ENCODE results near the gene GALNT16. TPM values are rescaled to one million over a fixed set of nuclear protein-coding genes. Genes with fewer than 3 reads are reported as not detected.
"Not testable (repeated sequence)": the region's sequence is repeated elsewhere in the genome, so short reads cannot be mapped to it uniquely, and the experiment has no call there.

The GALNT16 gene
- total and polyA plus RNA-seq, 7 donors, result 2.4 to 20.5 (median 5.3) TPM; not detected in 1

DNA sequence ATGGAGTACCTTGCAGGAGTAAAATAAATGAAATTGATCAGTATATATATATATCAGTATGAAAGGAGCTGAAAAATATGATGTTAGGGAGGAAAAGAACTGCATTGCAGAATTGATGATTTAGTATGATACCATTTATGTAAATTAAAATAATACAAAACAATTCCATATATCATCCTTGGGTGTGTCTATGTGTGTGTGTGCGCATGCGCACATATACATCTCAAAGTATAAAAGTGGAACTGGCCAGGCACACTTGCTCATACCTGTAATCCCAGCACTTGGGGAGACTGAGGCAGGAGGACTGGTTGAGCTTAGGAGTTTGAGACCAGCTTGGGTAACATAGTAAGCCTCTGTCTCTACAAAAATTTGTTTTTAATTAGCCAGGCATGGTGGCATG lies 15.4 kb downstream of the GALNT16 start:
- intact Hi-C loops (cut with DNase I), result no loop called here
- Histone ChIP-seq H3K4me1 (peaks cover 0 to 11% (median 4%) of the 10 kb centered on the region in 4 donors), H3K9me3 (no peaks in the 10 kb centered on the region), H3K36me3 (no peaks in the 10 kb centered on the region), H3K27me3 (no peaks in the 10 kb centered on the region), H3K4me3 (no peak overlapping the region), H3K27ac (no peak overlapping the region)
- WGBS, 2 donors, result 97 to 98% methylated on average over 2 of the region's 2 CpGs
- no peak for DNase-seq
- TF ChIP-seq POLR2A (IDR thresholded peaks at IDR 0.05), result no peak
- no peak for TF ChIP-seq EP300 (IDR thresholded peaks at IDR 0.05)
- TF ChIP-seq, protein P1, sequence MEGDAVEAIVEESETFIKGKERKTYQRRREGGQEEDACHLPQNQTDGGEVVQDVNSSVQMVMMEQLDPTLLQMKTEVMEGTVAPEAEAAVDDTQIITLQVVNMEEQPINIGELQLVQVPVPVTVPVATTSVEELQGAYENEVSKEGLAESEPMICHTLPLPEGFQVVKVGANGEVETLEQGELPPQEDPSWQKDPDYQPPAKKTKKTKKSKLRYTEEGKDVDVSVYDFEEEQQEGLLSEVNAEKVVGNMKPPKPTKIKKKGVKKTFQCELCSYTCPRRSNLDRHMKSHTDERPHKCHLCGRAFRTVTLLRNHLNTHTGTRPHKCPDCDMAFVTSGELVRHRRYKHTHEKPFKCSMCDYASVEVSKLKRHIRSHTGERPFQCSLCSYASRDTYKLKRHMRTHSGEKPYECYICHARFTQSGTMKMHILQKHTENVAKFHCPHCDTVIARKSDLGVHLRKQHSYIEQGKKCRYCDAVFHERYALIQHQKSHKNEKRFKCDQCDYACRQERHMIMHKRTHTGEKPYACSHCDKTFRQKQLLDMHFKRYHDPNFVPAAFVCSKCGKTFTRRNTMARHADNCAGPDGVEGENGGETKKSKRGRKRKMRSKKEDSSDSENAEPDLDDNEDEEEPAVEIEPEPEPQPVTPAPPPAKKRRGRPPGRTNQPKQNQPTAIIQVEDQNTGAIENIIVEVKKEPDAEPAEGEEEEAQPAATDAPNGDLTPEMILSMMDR (IDR thresholded peaks at IDR 0.05), result no peak
- no peak for TF ChIP-seq POLR2AphosphoS5 (IDR thresholded peaks at IDR 0.05)

DNA sequence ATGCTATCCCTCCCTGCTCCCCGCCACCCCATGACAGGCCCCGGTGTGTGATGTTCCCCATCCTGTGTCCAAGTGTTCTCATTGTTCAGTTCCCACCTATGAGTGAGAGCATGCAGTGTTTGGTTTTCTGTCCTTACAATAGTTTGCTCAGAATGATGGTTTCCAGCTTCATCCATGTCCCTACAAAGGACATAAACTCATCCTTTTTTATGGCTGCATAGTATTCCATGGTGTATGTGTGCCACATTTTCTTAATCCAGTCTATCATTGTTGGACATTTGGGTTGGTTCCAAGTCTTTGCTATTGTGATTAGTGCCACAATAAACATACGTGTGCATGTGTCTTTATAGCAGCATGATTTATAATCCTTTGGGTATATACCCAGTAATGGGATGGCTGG lies 17.4 kb downstream of the GALNT16 start:
- H3K4me1 ChIP-seq, result peaks cover 0 to 11% (median 4%) of the 10 kb centered on the region in 4 donors
- intact Hi-C loops (cut with DNase I); H3K27ac ChIP-seq; H3K9me3 ChIP-seq; H3K4me3 ChIP-seq; H3K36me3 ChIP-seq; H3K27me3 ChIP-seq; DNase-seq: not testable (repeated sequence)
- 75 to 90% methylated on average over 3 of the region's 3 CpGs for WGBS, 2 donors

DNA sequence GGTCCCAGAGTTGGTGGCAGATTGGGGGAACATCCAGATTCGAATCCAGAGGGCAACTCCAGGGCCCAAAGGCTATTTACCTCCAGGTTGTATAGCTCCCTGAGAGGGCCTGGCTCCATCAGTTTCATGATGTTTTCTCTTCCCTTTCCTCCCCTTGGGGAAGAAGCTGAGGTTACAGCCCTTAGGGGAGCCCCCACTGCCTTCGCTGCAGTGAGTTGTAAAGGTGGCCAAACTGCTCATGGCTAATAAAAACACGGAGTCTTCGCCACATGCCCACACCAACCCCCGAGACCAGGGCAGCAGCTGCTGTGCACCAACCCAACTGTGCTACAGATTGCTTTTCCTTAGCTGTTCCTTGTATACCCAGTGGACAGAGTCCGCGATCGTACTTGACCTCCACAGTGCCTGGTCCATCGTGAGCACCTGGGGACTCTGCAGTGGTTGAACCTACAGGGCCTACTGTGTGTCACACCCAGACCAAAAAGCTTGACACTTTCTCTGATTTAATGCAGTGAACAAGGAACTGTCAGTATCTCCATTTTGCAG lies 20.9 kb downstream of the GALNT16 start:
- 87 to 92% methylated on average over 9 of the region's 9 CpGs for WGBS, 2 donors
- intact Hi-C loops (cut with DNase I), result no loop called here
- no peaks in the 10 kb centered on the region for H3K9me3 ChIP-seq
- TF ChIP-seq POLR2AphosphoS5 (IDR thresholded peaks at IDR 0.05), result no peak
- TF ChIP-seq, protein P1 (IDR thresholded peaks at IDR 0.05), result no peak
- TF ChIP-seq POLR2A (IDR thresholded peaks at IDR 0.05), result no peak
- no peak for TF ChIP-seq EP300 (IDR thresholded peaks at IDR 0.05)
- no peaks in the 10 kb centered on the region for H3K27me3 ChIP-seq
- no peaks in the 10 kb centered on the region for H3K4me1 ChIP-seq
- no peak for DNase-seq
- no peak overlapping the region for H3K27ac ChIP-seq
- H3K36me3 ChIP-seq, result no peaks in the 10 kb centered on the region
- no peak overlapping the region for H3K4me3 ChIP-seq

DNA sequence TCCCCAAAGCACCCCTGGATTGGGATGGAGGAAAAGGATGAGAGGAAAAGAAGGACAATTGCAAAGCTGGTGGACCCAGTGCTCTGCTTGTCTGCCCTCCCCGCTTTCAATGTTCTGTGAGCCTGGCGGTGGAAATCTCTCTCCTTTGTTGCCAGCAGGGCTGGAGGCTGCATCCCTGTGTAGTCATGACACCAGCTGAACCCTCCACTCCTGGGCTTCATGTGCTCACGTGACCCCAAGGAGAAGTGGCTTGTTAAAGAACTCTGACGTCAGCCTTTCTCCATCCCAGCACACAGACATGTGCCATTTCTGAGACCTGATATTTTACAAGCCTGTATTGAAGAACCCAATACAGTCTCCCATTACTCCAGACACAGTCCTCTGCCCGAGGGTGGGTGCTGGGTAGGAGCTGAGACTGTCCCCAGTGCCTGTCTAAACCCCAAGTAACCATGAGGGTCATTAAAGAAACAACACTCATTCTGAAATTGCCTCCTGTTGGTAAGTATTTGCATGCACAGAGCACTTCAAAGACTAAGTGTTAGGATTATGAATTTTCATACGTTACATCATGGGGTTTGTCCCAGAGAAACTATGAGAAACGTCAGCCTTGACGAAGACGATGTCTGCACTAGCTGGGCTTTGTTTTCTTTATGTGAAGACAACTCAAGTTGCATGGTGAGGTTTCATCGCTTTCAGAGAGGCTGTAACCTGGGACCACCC lies 21.7 kb downstream of the GALNT16 start:
- TF ChIP-seq EP300 (IDR thresholded peaks at IDR 0.05) (no peak), POLR2AphosphoS5 (IDR thresholded peaks at IDR 0.05) (no peak), POLR2A (IDR thresholded peaks at IDR 0.05) (no peak)
- TF ChIP-seq, protein P1 (IDR thresholded peaks at IDR 0.05), result no peak
- WGBS, 2 donors, result 73 to 74% methylated on average over 10 of the region's 10 CpGs
- Histone ChIP-seq H3K4me1 (no peaks in the 10 kb centered on the region), H3K36me3 (no peaks in the 10 kb centered on the region), H3K4me3 (no peak overlapping the region), H3K27ac (no peak overlapping the region), H3K9me3 (no peaks in the 10 kb centered on the region), H3K27me3 (no peaks in the 10 kb centered on the region)
- DNase-seq, result no peak
- intact Hi-C loops (cut with DNase I), result no loop called here

DNA sequence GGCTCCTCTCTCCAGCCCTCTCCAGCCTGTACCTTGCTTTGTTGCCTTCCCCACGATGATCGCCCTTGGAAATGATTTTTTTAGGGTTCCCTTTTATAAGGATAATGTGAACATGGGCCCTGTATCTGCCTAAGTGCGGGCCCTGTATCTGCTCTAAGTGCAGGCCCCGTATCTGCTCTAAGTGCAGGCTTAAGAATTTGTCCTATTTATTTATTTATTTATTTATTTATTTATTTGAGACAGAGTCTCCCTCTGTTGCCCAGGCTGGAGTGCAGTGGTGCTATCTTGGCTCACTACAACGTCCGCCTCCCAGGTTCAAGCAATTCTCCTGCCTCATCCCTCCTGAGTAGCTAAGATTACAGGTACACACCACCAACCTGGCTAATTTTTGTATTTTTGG lies 22.5 kb downstream of the GALNT16 start:
- no peaks in the 10 kb centered on the region for H3K9me3 ChIP-seq
- 95 to 96% methylated on average over 6 of the region's 6 CpGs for WGBS, 2 donors
- no peak for DNase-seq

More for the DNA sequence above, 22.5 kb downstream of the GALNT16 start:
- no peak for TF ChIP-seq POLR2A (IDR thresholded peaks at IDR 0.05)
- Histone ChIP-seq H3K27ac (no peak overlapping the region), H3K4me3 (no peak overlapping the region), H3K4me1 (peaks cover 0 to 8% (median 5%) of the 10 kb centered on the region in 4 donors), H3K36me3 (no peaks in the 10 kb centered on the region), H3K27me3 (no peaks in the 10 kb centered on the region)
- intact Hi-C loops (cut with DNase I), result no loop called here
